Endodermal cell (in vitro differentiated cells): ENCODE results near the gene PRPSAP1. TPM values are rescaled to one million over a fixed set of nuclear protein-coding genes. Genes with fewer than 3 reads are reported as not detected.

Experiments used
- DNase-seq: peaks from one replicate; pipeline ENCODE4 v3.0.0-alpha.2; 2017
- H3K27ac ChIP-seq: 2 replicates; pipeline ENCODE4 v1.5.1; 2013; ENCODE audit warnings: mild to moderate bottlenecking, low read depth, low read length, moderate library complexity
- H3K27me3 ChIP-seq: 2 replicates; pipeline ENCODE4 v1.6.1; 2013; ENCODE audit warnings: mild to moderate bottlenecking, low read length, moderate library complexity; ENCODE audit not compliant: insufficient read depth, control insufficient read depth, poor library complexity, severe bottlenecking
- H3K36me3 ChIP-seq: 2 replicates; pipeline ENCODE4 v1.7.0; 2013; ENCODE audit warnings: mild to moderate bottlenecking, low read length, moderate library complexity; ENCODE audit not compliant: control insufficient read depth, insufficient read depth
- H3K4me1 ChIP-seq: one replicate; pipeline ENCODE4 v1.7.0; 2013; ENCODE audit warnings: low read length; ENCODE audit not compliant: control insufficient read depth, insufficient read depth
- H3K4me3 ChIP-seq: 2 replicates; pipeline ENCODE4 v1.5.1; 2013; ENCODE audit warnings: mild to moderate bottlenecking, low read length, moderate library complexity
- H3K9ac ChIP-seq: 2 replicates; pipeline ENCODE4 v1.6.1; 2013; ENCODE audit warnings: mild to moderate bottlenecking, low read length, moderate library complexity; ENCODE audit not compliant: poor library complexity, severe bottlenecking; ENCODE audit errors: extremely low read depth
- H3K9me3 ChIP-seq: 2 replicates; pipeline ENCODE4 v1.6.1; 2013; ENCODE audit warnings: mild to moderate bottlenecking, low read length, moderate library complexity; ENCODE audit not compliant: control insufficient read depth
- H3K27ac Mint-ChIP-seq: 2 replicates; pipeline ENCODE4 v1.8.0; 2020; ENCODE audit warnings: mixed read lengths
- H3K27me3 Mint-ChIP-seq: 2 replicates; pipeline ENCODE4 v1.8.0; 2021; ENCODE audit warnings: mild to moderate bottlenecking, mixed read lengths; ENCODE audit not compliant: insufficient read depth
- H3K36me3 Mint-ChIP-seq: 2 replicates; pipeline ENCODE4 v1.8.0; 2020; ENCODE audit warnings: low read depth, mixed read lengths
- H3K4me1 Mint-ChIP-seq: 2 replicates; pipeline ENCODE4 v1.8.0; 2020; ENCODE audit warnings: mixed read lengths
- H3K4me3 Mint-ChIP-seq: 2 replicates; pipeline ENCODE4 v1.8.0; 2020; ENCODE audit warnings: mild to moderate bottlenecking, moderate library complexity, mixed read lengths
- H3K9me3 Mint-ChIP-seq: 2 replicates; pipeline ENCODE4 v1.8.0; 2020; ENCODE audit warnings: mild to moderate bottlenecking, mixed read lengths
- WGBS, 2 experiments: methylation state at CpG; one replicate each; pipeline versions ENCODE4 v1.1.5 to v1.1.7; 2013; ENCODE audit warnings: missing lambda C conversion rate in 2 of 2, mixed read lengths in 1 of 2; ENCODE audit not compliant: insufficient coverage in 1 of 2, insufficient read length in 1 of 2; 5-methylcytosine and 5-hydroxymethylcytosine counted together
- total RNA-seq, 2 donors: library from RNA; stranded (reverse); fragmentation: NEBNext Ultra II Directional in 1 of 2; extraction: Animal tissue kit (Norgen Biotek cat#: 25700) in 1 of 2; gene quantifications; 2 replicates in 1 of 2; 3 replicates in 1 of 2; pipeline ENCODE4 v1.2.1, GENCODE V29; 2021
- TF ChIP-seq, protein P1 (sequence below): fragments of 200-600 bp; sonication (generic); conservative IDR thresholded peaks from 2 replicates; pipeline ENCODE4 v1.5.0; 2021; ENCODE audit warnings: antibody characterized with exemption, mild to moderate bottlenecking

PRPSAP1 gene
- total RNA-seq, 2 donors from 2014 or later, result 60.9 to 89.8 TPM

DNA sequence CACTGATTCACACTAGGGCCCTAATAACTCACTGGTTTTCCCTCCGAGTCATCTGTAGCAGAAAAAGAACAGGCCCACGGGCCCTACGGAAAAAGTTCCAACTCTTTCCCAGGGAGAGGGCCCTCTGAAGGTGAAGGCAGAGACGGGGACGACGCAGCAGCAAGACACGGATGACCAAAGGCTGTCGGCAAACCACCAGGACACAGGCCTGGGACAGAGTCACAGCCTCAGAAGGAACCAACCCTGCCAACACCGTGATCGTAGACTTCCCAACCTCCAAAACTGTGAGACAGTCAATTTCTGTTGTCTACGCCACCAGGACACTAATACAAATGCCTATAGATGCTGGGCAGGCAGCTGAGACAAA lies 25.5 kb upstream of the PRPSAP1 start:
- Histone ChIP-seq H3K27me3 (peaks cover 13% of the 10 kb centered on the region), H3K9me3 (no peaks in the 10 kb centered on the region), H3K4me1 (no peaks in the 10 kb centered on the region), H3K4me3 (no peak overlapping the region), H3K9ac (no peak overlapping the region), H3K36me3 (no peaks in the 10 kb centered on the region), H3K27ac (no peak overlapping the region)
- Mint-ChIP-seq H3K36me3 (no peaks in the 10 kb centered on the region), H3K27me3 (peaks cover 19% of the 10 kb centered on the region), H3K4me1 (peaks cover 1% of the 10 kb centered on the region), H3K9me3 (no peaks in the 10 kb centered on the region), H3K27ac (no peak overlapping the region), H3K4me3 (no peak overlapping the region)
- TF ChIP-seq, protein P1, sequence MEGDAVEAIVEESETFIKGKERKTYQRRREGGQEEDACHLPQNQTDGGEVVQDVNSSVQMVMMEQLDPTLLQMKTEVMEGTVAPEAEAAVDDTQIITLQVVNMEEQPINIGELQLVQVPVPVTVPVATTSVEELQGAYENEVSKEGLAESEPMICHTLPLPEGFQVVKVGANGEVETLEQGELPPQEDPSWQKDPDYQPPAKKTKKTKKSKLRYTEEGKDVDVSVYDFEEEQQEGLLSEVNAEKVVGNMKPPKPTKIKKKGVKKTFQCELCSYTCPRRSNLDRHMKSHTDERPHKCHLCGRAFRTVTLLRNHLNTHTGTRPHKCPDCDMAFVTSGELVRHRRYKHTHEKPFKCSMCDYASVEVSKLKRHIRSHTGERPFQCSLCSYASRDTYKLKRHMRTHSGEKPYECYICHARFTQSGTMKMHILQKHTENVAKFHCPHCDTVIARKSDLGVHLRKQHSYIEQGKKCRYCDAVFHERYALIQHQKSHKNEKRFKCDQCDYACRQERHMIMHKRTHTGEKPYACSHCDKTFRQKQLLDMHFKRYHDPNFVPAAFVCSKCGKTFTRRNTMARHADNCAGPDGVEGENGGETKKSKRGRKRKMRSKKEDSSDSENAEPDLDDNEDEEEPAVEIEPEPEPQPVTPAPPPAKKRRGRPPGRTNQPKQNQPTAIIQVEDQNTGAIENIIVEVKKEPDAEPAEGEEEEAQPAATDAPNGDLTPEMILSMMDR, result no peak
- WGBS, 2 experiments, result 88 to 93% methylated on average over 6 to 11 of the region's 11 CpGs
- DNase-seq, result no peak

DNA sequence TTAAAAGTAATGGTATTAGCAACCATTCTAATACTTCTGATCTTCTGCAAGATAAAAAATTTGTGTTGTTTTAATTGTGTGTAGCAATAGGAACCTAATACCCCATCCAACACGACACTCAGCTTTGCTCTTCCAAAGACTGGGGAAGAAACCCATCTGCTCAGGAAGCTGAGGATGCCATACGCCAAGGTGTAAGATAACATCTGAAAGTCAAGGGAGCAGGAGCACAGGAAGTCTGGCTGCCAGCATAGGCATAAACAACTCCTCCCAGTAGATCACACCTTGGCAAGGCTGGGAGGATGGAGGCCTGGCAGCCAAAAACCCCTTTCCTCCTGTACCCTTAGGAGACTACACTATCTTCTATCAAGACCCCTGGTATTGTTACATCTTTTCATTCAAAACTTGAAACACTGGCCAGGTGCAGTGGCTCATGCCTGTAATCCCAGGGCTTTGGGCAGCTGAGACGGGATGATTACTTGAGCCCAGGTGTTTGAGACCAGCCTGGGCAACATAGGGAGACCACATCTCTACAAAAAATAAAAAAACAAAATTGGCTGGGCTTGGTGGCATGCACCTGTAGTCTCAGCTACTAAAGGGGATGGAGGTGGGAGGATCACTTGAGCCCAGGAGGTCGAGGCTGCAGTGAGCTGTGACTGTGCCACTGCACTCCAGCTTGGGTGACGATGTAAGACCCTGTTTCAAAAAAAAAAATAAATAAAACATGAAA lies 25.0 kb upstream of the PRPSAP1 start:
- H3K27ac ChIP-seq, result no peak overlapping the region
- DNase-seq, result no peak
- no peaks in the 10 kb centered on the region for H3K9me3 ChIP-seq
- no peaks in the 10 kb centered on the region for H3K36me3 ChIP-seq
- peaks cover 10% of the 10 kb centered on the region for H3K27me3 ChIP-seq
- peaks cover 17% of the 10 kb centered on the region for H3K27me3 Mint-ChIP-seq
- peaks cover 2% of the 10 kb centered on the region for H3K4me1 Mint-ChIP-seq
- no peaks in the 10 kb centered on the region for H3K4me1 ChIP-seq
- WGBS, 2 experiments, result 91% methylated on average over 5 of the region's 5 CpGs; no CpG with 5 or more reads in 1 of the 2 experiments
- H3K27ac Mint-ChIP-seq, result no peak overlapping the region
- no peaks in the 10 kb centered on the region for H3K36me3 Mint-ChIP-seq
- no peak overlapping the region for H3K9ac ChIP-seq
- H3K4me3 Mint-ChIP-seq, result no peak overlapping the region
- TF ChIP-seq, protein P1, result no peak
- H3K9me3 Mint-ChIP-seq, result no peaks in the 10 kb centered on the region
- no peak overlapping the region for H3K4me3 ChIP-seq

DNA sequence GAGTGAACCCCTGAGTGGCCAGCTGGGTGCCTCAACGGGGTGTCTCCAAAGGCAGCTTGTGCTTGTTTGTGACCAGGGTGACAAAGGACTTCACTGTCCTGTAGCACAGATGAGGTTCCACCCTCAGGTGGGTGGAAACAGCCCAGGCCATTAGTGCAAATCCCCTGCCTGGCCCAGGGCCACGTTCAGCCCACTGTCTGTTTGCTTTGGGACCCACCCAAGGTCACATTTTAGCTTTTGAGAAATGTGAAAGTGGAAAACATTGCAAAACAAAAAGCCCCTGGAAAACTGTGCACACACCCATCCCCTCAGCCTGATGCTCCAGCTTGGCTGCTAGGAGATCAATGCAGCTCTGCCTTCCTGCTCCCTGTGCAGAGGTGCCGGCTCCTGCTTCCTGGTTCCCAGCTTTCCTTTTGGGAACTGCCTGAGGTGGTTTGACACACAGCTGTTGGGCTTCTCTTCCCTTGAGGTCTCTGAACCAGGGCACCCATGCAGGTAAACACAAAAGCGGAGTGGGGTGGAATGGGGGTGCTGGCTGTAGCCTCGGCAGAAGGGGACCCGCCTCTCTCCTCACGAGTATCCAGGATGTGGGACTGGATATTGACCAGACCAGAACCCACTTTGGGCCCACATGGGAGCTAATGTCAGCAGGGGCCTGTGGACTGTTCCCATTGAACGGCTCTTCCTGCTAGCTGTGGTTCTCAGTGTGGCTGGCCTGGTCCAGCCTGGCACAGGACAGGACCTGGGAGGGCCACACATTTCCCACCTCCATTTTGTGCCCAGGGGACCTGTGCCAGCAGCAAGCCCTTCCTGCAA lies 22.8 kb upstream of the PRPSAP1 start:
- Histone ChIP-seq H3K4me3 (no peak overlapping the region), H3K9ac (no peak overlapping the region), H3K9me3 (no peaks in the 10 kb centered on the region), H3K4me1 (no peaks in the 10 kb centered on the region), H3K27ac (no peak overlapping the region), H3K36me3 (no peaks in the 10 kb centered on the region), H3K27me3 (no peaks in the 10 kb centered on the region)
- Mint-ChIP-seq H3K36me3 (no peaks in the 10 kb centered on the region), H3K27me3 (peaks cover 10% of the 10 kb centered on the region), H3K27ac (no peak overlapping the region), H3K4me1 (peaks cover 3% of the 10 kb centered on the region), H3K9me3 (no peaks in the 10 kb centered on the region), H3K4me3 (no peak overlapping the region)
- DNase-seq, result no peak
- TF ChIP-seq, protein P1, result no peak
- WGBS, 2 experiments, result 84 to 94% methylated on average over 7 to 8 of the region's 8 CpGs
